Parathyroid adenoma (tissue), 2 donors: Measurements from ENCODE around the gene RIPK4.
"Not testable (repeated sequence)": the region's sequence is repeated elsewhere in the genome, so short reads cannot be mapped to it uniquely, and the experiment has no call there.

Experiments
- H2AFZ ChIP-seq: fragments of 300-600 bp; sonication (generic); one replicate; pipeline ENCODE4 v1.7.0; 2017; ENCODE audit warnings: antibody characterized with exemption, mild to moderate bottlenecking
- H3K27ac ChIP-seq: fragments of 300-600 bp; sonication (generic); one replicate; pipeline ENCODE4 v1.7.0; 2017
- H3K27me3 ChIP-seq: fragments of 300-600 bp; sonication (generic); one replicate; pipeline ENCODE4 v1.7.0; 2017; ENCODE audit warnings: low read length; ENCODE audit not compliant: control insufficient read depth, insufficient read depth
- H3K36me3 ChIP-seq: fragments of 300-600 bp; sonication (generic); one replicate; pipeline ENCODE4 v1.7.0; 2017; ENCODE audit warnings: low read length; ENCODE audit not compliant: control insufficient read depth, insufficient read depth
- H3K4me1 ChIP-seq: fragments of 300-600 bp; sonication (generic); one replicate; pipeline ENCODE4 v1.7.0; 2017; ENCODE audit warnings: control low read depth
- H3K4me2 ChIP-seq: fragments of 300-600 bp; sonication (generic); one replicate; pipeline ENCODE4 v1.7.0; 2017; ENCODE audit warnings: low read length
- H3K4me3 ChIP-seq: fragments of 300-600 bp; sonication (generic); one replicate; pipeline ENCODE4 v1.7.0; 2017; ENCODE audit warnings: low read depth, low read length
- H3K79me2 ChIP-seq: fragments of 300-600 bp; sonication (generic); one replicate; pipeline ENCODE4 v1.7.0; 2017; ENCODE audit warnings: control low read depth
- H3K9ac ChIP-seq: fragments of 300-600 bp; sonication (generic); one replicate; pipeline ENCODE4 v1.7.0; 2017; ENCODE audit warnings: mild to moderate bottlenecking
- H3K9me3 ChIP-seq: fragments of 300-600 bp; sonication (generic); one replicate; pipeline ENCODE4 v1.7.0; 2017; ENCODE audit warnings: low read length; ENCODE audit not compliant: control insufficient read depth
- TF ChIP-seq, protein P1 (sequence below): fragments of 300-600 bp; sonication (generic); IDR thresholded peaks from one replicate; pipeline ENCODE4 v1.7.0; 2017; ENCODE audit warnings: antibody characterized with exemption, mild to moderate bottlenecking
- donor health status: primary hyperparathyroidism.

Gene RIPK4

DNA sequence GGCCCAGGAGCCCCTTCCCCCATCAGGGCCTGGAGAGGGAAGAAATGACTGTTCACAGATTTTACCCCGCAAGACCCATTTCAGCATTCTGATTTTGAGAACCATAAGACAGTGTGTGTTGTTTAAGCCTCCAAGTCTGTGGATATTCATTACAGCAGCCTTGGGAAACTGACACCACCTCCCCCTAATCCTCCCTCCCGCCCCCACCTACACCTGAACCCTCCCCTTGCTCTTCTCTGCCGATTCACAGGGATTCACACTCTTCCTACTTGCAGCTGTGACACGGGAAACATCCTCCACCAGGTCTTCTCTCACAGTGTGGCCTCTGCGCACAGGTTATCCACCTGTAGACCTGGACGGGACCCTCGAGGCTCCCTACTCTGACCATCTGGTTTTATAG is 50.1 kb downstream of the RIPK4 start:
- TF ChIP-seq, protein P1, sequence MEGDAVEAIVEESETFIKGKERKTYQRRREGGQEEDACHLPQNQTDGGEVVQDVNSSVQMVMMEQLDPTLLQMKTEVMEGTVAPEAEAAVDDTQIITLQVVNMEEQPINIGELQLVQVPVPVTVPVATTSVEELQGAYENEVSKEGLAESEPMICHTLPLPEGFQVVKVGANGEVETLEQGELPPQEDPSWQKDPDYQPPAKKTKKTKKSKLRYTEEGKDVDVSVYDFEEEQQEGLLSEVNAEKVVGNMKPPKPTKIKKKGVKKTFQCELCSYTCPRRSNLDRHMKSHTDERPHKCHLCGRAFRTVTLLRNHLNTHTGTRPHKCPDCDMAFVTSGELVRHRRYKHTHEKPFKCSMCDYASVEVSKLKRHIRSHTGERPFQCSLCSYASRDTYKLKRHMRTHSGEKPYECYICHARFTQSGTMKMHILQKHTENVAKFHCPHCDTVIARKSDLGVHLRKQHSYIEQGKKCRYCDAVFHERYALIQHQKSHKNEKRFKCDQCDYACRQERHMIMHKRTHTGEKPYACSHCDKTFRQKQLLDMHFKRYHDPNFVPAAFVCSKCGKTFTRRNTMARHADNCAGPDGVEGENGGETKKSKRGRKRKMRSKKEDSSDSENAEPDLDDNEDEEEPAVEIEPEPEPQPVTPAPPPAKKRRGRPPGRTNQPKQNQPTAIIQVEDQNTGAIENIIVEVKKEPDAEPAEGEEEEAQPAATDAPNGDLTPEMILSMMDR = no peak

DNA sequence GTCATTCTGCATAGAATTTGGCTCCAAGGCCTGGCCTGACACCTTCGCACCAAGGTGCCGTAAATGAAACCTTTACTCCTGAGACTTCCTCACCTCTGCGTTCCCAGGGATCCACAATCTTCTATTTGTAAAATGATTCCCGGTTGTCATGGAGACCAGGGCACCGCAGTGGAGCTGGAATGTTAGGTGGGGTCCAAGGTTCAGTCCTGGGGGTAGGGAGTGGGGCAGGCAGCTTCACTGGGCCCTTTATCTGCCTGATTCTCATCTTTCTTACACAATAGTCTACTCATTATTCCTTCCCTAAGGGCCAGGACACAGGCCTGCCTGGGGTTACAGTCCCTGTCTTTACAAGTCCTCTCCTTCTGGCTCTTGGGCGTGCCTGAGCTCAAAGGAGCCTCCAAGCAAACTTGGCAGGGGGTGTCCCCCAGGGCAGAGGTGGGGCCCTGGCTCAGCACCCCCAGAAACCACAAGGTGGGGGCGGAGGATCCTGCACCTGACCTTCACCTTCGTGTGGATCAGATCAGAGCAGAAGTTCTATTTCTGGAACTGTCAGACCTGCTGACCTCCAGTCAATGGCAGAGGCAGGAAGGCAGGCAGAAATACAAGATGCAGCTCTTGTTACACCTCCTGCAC is 51.1 kb downstream of the RIPK4 start:
- Histone ChIP-seq H3K9me3 (no peaks in the 10 kb centered on the region), H3K4me2 (no peak overlapping the region), H3K27ac (no peak overlapping the region), H2AFZ (no peak overlapping the region), H3K27me3 (no peaks in the 10 kb centered on the region), H3K9ac (no peak overlapping the region), H3K4me1 (no peaks in the 10 kb centered on the region), H3K36me3 (no peaks in the 10 kb centered on the region), H3K79me2 (no peaks in the 10 kb centered on the region), H3K4me3 (no peak overlapping the region)
- TF ChIP-seq, protein P1 = no peak

More for the DNA sequence above, 50.1 kb downstream of the RIPK4 start:
- no peaks in the 10 kb centered on the region for H3K79me2 ChIP-seq
- no peak overlapping the region for H3K27ac ChIP-seq
- no peaks in the 10 kb centered on the region for H3K4me1 ChIP-seq
- no peak overlapping the region for H3K4me2 ChIP-seq
- no peak overlapping the region for H2AFZ ChIP-seq
- no peaks in the 10 kb centered on the region for H3K9me3 ChIP-seq
- no peaks in the 10 kb centered on the region for H3K36me3 ChIP-seq
- H3K27me3 ChIP-seq = no peaks in the 10 kb centered on the region
- H3K4me3 ChIP-seq = no peak overlapping the region
- H3K9ac ChIP-seq = no peak overlapping the region

DNA sequence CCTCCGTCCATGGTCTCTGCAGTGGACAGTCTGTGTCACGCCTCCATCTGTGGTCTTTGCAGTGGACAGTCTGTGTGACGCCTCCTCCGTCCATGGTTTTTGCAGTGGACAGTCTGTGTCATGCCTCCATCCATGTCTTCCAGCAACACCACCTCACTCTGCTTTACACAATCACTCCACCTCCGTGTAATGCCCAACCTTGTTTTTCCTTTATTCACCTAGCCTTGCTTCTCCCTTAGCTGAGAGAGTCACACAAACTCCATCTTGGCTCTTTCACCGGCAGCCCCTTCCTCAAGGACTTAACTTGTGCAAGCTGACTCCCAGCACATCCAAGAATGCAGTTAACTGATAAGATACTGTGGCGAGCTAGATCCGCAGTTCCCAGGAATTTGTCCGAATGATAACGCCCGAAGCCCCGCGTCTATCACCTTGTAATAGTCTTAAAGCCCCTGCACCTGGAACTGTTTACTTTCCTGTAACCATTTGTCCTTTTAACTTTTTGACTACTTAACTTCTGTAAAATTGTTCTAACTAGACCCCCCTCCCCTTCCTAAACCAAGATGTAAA is 52.5 kb downstream of the RIPK4 start:
- not testable (repeated sequence) for H3K27me3 ChIP-seq, H3K4me3 ChIP-seq, H3K9ac ChIP-seq, H3K27ac ChIP-seq, H3K4me1 ChIP-seq, H3K4me2 ChIP-seq, H2AFZ ChIP-seq, H3K79me2 ChIP-seq, H3K36me3 ChIP-seq, H3K9me3 ChIP-seq

DNA sequence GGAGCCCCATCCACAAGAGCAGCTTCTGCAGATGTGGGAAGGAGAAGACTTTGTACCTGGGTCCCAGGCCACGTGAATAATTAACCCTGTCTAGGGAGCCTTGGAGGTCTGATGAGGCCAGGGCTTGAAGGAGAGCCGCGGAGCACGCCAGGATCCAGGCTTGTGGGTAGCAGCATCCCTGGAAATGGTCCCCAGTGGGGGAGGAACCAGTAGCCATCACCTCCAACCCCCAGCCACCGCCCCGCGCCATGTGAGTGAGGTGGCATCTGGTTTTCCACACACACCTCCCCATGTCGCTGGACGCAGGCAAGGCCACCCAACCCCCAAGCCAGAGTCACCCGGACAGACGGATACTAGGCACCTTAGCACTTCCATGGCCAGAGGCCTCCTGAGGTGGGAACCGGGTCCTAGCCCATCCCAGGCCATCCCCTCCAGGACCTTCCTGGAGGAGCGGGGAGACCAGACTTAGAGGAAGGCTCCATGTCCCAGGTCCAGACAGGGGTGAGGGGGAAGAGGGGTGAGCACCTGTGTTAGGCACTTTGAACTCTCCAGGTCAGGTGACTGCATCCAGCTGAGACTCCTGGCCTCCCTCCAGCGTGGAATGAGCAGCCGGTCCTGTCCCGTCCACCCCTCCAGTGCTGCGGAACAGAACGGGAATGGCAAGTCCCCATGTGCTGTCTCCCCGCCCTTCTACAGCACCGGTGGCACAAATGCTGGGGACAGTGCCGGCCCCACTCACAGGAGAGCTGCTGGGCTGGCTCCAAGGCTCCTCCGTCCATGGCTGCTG is 53.2 kb downstream of the RIPK4 start:
- Histone ChIP-seq H3K27me3 (no peaks in the 10 kb centered on the region), H3K4me3 (no peak overlapping the region), H3K27ac (no peak overlapping the region), H3K9ac (no peak overlapping the region), H3K79me2 (no peaks in the 10 kb centered on the region), H2AFZ (no peak overlapping the region), H3K36me3 (no peaks in the 10 kb centered on the region), H3K4me1 (no peaks in the 10 kb centered on the region), H3K4me2 (no peak overlapping the region), H3K9me3 (no peaks in the 10 kb centered on the region)
- TF ChIP-seq, protein P1 = no peak

DNA sequence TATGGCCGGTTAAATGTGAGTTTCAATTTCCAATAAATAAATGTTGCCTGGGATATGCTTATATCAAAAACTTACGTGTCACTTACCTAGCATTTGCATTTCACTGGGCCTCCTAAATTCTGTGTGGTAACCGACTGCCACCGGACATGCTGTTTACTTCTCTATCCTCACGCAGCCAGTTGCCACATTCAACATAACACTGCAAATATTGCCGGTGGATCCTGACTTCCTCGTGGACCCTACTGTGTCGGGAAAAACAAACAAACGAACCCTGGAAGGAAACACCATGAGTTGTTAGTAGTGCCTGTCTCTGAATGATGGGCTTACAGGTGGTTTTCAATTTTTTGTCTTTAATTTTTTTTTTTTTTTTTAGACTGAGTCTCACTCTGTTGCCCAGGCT is 54.1 kb downstream of the RIPK4 start:
- Histone ChIP-seq H3K4me3 (no peak overlapping the region), H3K79me2 (no peaks in the 10 kb centered on the region), H3K4me1 (peaks cover 2% of the 10 kb centered on the region), H3K36me3 (no peaks in the 10 kb centered on the region), H3K9ac (no peak overlapping the region), H3K9me3 (no peaks in the 10 kb centered on the region), H3K27me3 (no peaks in the 10 kb centered on the region), H3K4me2 (no peak overlapping the region), H2AFZ (no peak overlapping the region), H3K27ac (no peak overlapping the region)
- TF ChIP-seq, protein P1 = no peak
